H9 (cell line): Measurements from ENCODE around the gene PHKA2. TPM values are rescaled to one million over a fixed set of nuclear protein-coding genes. Genes with fewer than 3 reads are reported as not detected.
A peak's percentile ranks its signal among the peaks of the same experiment; 100 is the strongest.

ENCODE experiments used
- DNase-seq: peaks from one replicate; pipeline ENCODE4 v3.0.0-alpha.2; 2017
- H2AFZ ChIP-seq: one replicate; pipeline ENCODE4 v1.6.1; 2013; ENCODE audit warnings: mild to moderate bottlenecking, low read length, control low read depth, moderate library complexity
- H2AK5ac ChIP-seq: 2 replicates; pipeline ENCODE4 v1.6.1; 2013; ENCODE audit warnings: low read length, control low read depth, mixed read lengths; ENCODE audit not compliant: insufficient read length
- H2BK120ac ChIP-seq: one replicate; pipeline ENCODE4 v1.6.1; 2013; ENCODE audit warnings: low read depth, mild to moderate bottlenecking, low read length, control low read depth, inconsistent platforms; ENCODE audit not compliant: poor library complexity, severe bottlenecking
- H2BK12ac ChIP-seq: 2 replicates; pipeline ENCODE4 v1.6.1; 2013; ENCODE audit warnings: low read length, control low read depth, mixed read lengths, low read depth; ENCODE audit not compliant: insufficient read length
- H2BK15ac ChIP-seq: 2 replicates; pipeline ENCODE4 v1.6.1; 2013; ENCODE audit warnings: low read depth, low read length, control low read depth
- H2BK20ac ChIP-seq: one replicate; pipeline ENCODE4 v1.6.1; 2013; ENCODE audit warnings: low read depth, mild to moderate bottlenecking, low read length, control low read depth, inconsistent platforms; ENCODE audit not compliant: poor library complexity, severe bottlenecking
- H2BK5ac ChIP-seq: 2 replicates; pipeline ENCODE4 v1.6.1; 2013; ENCODE audit warnings: low read length, control low read depth, mixed read lengths; ENCODE audit not compliant: insufficient read length
- H3K14ac ChIP-seq: 2 replicates; pipeline ENCODE4 v1.6.1; 2013; ENCODE audit warnings: low read length, control low read depth; ENCODE audit not compliant: insufficient read depth
- H3K18ac ChIP-seq: 2 replicates; pipeline ENCODE4 v1.6.1; 2013; ENCODE audit warnings: low read depth, mild to moderate bottlenecking, mixed read lengths, low read length, control low read depth; ENCODE audit not compliant: insufficient read length
- H3K23ac ChIP-seq: 2 replicates; pipeline ENCODE4 v1.6.1; 2013; ENCODE audit warnings: low read length, control low read depth, mixed read lengths, low read depth; ENCODE audit not compliant: insufficient read length
- H3K23me2 ChIP-seq: 2 replicates; pipeline ENCODE4 v1.6.1; 2013; ENCODE audit warnings: low read depth, mild to moderate bottlenecking, mixed read lengths, low read length, control low read depth; ENCODE audit not compliant: insufficient read length, poor library complexity, severe bottlenecking
- H3K27ac ChIP-seq: 2 replicates; pipeline ENCODE4 v1.5.1; 2013; ENCODE audit warnings: low read length, control low read depth, mixed read lengths, low read depth; ENCODE audit not compliant: insufficient read length
- H3K27me3 ChIP-seq: 2 replicates; pipeline ENCODE4 v1.6.1; 2013; ENCODE audit warnings: low read length, control low read depth, inconsistent platforms; ENCODE audit not compliant: insufficient read depth
- H3K4ac ChIP-seq: 2 replicates; pipeline ENCODE4 v1.6.1; 2013; ENCODE audit warnings: low read depth, mild to moderate bottlenecking, control low read depth, inconsistent platforms, low read length, moderate library complexity
- H3K4me1 ChIP-seq: 2 replicates; pipeline ENCODE4 v1.6.1; 2013; ENCODE audit warnings: low read length, control low read depth, inconsistent platforms; ENCODE audit not compliant: insufficient read depth
- H3K4me2 ChIP-seq: 2 replicates; pipeline ENCODE4 v1.6.1; 2013; ENCODE audit warnings: low read length, control low read depth, mixed read lengths; ENCODE audit not compliant: insufficient read length, insufficient read depth
- H3K56ac ChIP-seq: 2 replicates; pipeline ENCODE4 v1.6.1; 2013; ENCODE audit warnings: low read depth, mild to moderate bottlenecking, mixed read lengths, low read length, control low read depth; ENCODE audit not compliant: insufficient read length
- H3K79me1 ChIP-seq: 2 replicates; pipeline ENCODE4 v1.6.1; 2013; ENCODE audit warnings: low read depth, mild to moderate bottlenecking, moderate library complexity, low read length, control low read depth, inconsistent platforms; ENCODE audit not compliant: insufficient read depth, poor library complexity, severe bottlenecking
- H3K79me2 ChIP-seq: 2 replicates; pipeline ENCODE4 v1.6.1; 2013; ENCODE audit warnings: low read length, control low read depth, inconsistent platforms; ENCODE audit not compliant: insufficient read depth
- H3K9ac ChIP-seq: 2 replicates; pipeline ENCODE4 v1.6.1; 2013; ENCODE audit warnings: low read length, control low read depth, mixed read lengths; ENCODE audit not compliant: insufficient read length; ENCODE audit errors: extremely low read depth
- H3K9me3 ChIP-seq: one replicate; pipeline ENCODE4 v1.6.1; 2013; ENCODE audit warnings: low read depth, low read length, inconsistent platforms; ENCODE audit not compliant: control insufficient read depth
- H3T11ph ChIP-seq: one replicate; pipeline ENCODE4 v1.6.1; 2013; ENCODE audit warnings: mild to moderate bottlenecking, low read length, control low read depth, inconsistent platforms
- H4K20me1 ChIP-seq: one replicate; pipeline ENCODE4 v1.6.1; 2013; ENCODE audit not compliant: control insufficient read depth, insufficient read length, insufficient read depth
- H4K5ac ChIP-seq: 2 replicates; pipeline ENCODE4 v1.6.1; 2013; ENCODE audit warnings: low read depth, mild to moderate bottlenecking, mixed read lengths, low read length, control low read depth; ENCODE audit not compliant: insufficient read length
- H4K8ac ChIP-seq: replicated peaks from 2 replicates; pipeline ENCODE4 v1.6.1; 2013; ENCODE audit warnings: low read length, control low read depth, mixed read lengths, low read depth; ENCODE audit not compliant: insufficient read length
- H4K91ac ChIP-seq: 2 replicates; pipeline ENCODE4 v1.6.1; 2013; ENCODE audit warnings: low read depth, mild to moderate bottlenecking, moderate library complexity, mixed read lengths, low read length, control low read depth; ENCODE audit not compliant: insufficient read length
- H3K27ac Mint-ChIP-seq, 3 experiments: 2 replicates in 2 of 3; 3 replicates in 1 of 3; pipeline ENCODE4 v1.8.0; 2020 to 2021; ENCODE audit warnings: mixed read lengths in 3 of 3, mild to moderate bottlenecking in 1 of 3, moderate library complexity in 1 of 3
- H3K27me3 Mint-ChIP-seq: 2 replicates; pipeline ENCODE4 v1.8.0; 2021; ENCODE audit warnings: low read depth, mild to moderate bottlenecking, moderate library complexity, mixed read lengths
- H3K36me3 Mint-ChIP-seq, 3 experiments: 2 replicates in 2 of 3; 3 replicates in 1 of 3; pipeline ENCODE4 v1.8.0; 2020 to 2021; ENCODE audit warnings: low read depth in 3 of 3, mixed read lengths in 3 of 3; ENCODE audit not compliant: insufficient read depth in 1 of 3
- H3K4me1 Mint-ChIP-seq, 2 experiments: 2 replicates each; pipeline ENCODE4 v1.8.0; 2020; ENCODE audit warnings: mixed read lengths in 2 of 2
- H3K4me3 Mint-ChIP-seq, 2 experiments: 2 replicates in 1 of 2; 3 replicates in 1 of 2; pipeline ENCODE4 v1.8.0; 2020 to 2021; ENCODE audit warnings: mild to moderate bottlenecking in 2 of 2, mixed read lengths in 2 of 2, moderate library complexity in 1 of 2
- H3K9me3 Mint-ChIP-seq, 2 experiments: 2 replicates in 1 of 2; 3 replicates in 1 of 2; pipeline ENCODE4 v1.8.0; 2020; ENCODE audit warnings: mild to moderate bottlenecking in 2 of 2, mixed read lengths in 2 of 2, moderate library complexity in 1 of 2
- WGBS: extraction: QIAGEN DNeasy Blood & Tissue Kit; methylation state at CpG from one replicate; pipeline ENCODE4 v1.1.7; 2013; ENCODE audit warnings: missing lambda C conversion rate, low lambda C conversion rate, mixed read lengths; ENCODE audit not compliant: insufficient read length; ENCODE audit errors: extremely low coverage; 5-methylcytosine and 5-hydroxymethylcytosine counted together
- total RNA-seq: library from RNA; stranded (reverse); gene quantifications from 2 replicates; pipeline ENCODE4 v1.2.1, GENCODE V29; 2021
- TF ChIP-seq, protein P1 (sequence below): fragments of 200-600 bp; sonication (generic); conservative IDR thresholded peaks from 3 replicates; pipeline ENCODE4 v1.8.0; 2021; ENCODE audit warnings: antibody characterized with exemption, mild to moderate bottlenecking

PHKA2 gene
- total RNA-seq, 1 experiment from 2014 or later = 24.2 TPM

DNA sequence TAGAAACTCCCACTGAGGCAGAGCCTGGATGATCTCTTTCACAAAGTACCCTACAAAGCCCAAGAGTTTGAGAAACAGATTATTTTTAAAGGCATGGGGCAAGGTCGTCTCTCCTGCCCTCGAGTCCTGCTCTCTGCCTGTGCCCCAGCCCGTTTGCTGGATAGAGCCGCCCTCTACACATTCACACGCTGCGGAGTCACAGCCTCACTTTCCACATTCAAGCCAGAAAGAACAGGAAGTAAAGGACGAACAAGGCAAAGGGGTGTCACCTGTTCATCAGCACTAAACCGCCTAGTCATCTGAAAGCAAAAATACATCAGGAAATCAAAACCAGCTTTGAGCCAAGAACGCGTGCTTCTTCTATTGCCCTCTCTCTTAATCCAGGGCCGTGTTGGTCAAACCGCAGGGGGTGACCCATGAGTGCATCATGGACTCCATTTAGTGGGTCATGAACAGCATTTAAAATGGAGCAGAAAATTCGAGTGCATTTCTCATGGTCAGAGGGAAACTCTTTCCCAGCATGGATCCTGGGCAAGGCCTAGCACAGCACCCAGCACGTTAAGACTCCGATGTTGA lies 83.4 kb downstream of the PHKA2 start:
- no peak overlapping the region for H3K9ac ChIP-seq
- H2BK20ac ChIP-seq = no peak overlapping the region
- no peaks in the 10 kb centered on the region for H4K20me1 ChIP-seq
- DNase-seq = no peak
- no peaks in the 10 kb centered on the region for H3K27me3 ChIP-seq
- H3K9me3 ChIP-seq = peaks cover 33% of the 10 kb centered on the region
- Mint-ChIP-seq H3K4me1 (peaks cover 4 to 5% of the 10 kb centered on the region in 2 experiments), H3K27ac (peak overlapping the region in 2 of 3 experiments; percentile 68 to 89; a peak in 2 of 7 replicates), H3K9me3 (peaks cover 65 to 80% of the 10 kb centered on the region in 2 experiments), H3K36me3 (peaks cover 7 to 37% (median 31%) of the 10 kb centered on the region in 3 experiments), H3K27me3 (no peaks in the 10 kb centered on the region; the same call in 1 of the 2 replicates), H3K4me3 (no peak overlapping the region)
- H3K56ac ChIP-seq = no peak overlapping the region
- no peak overlapping the region for H4K8ac ChIP-seq
- no CpG with 5 or more reads among the region's 15 CpGs for WGBS
- H3K4me2 ChIP-seq = no peak overlapping the region
- no peaks in the 10 kb centered on the region for H3K4me1 ChIP-seq
- no peak overlapping the region for H4K5ac ChIP-seq
- no peak overlapping the region for H3T11ph ChIP-seq
- no peak overlapping the region for H2AK5ac ChIP-seq
- no peak overlapping the region for H3K27ac ChIP-seq
- no peaks in the 10 kb centered on the region for H3K79me1 ChIP-seq
- no peak overlapping the region for H2BK5ac ChIP-seq
- H4K91ac ChIP-seq = no peak overlapping the region
- H2BK120ac ChIP-seq = no peak overlapping the region
- TF ChIP-seq, protein P1, sequence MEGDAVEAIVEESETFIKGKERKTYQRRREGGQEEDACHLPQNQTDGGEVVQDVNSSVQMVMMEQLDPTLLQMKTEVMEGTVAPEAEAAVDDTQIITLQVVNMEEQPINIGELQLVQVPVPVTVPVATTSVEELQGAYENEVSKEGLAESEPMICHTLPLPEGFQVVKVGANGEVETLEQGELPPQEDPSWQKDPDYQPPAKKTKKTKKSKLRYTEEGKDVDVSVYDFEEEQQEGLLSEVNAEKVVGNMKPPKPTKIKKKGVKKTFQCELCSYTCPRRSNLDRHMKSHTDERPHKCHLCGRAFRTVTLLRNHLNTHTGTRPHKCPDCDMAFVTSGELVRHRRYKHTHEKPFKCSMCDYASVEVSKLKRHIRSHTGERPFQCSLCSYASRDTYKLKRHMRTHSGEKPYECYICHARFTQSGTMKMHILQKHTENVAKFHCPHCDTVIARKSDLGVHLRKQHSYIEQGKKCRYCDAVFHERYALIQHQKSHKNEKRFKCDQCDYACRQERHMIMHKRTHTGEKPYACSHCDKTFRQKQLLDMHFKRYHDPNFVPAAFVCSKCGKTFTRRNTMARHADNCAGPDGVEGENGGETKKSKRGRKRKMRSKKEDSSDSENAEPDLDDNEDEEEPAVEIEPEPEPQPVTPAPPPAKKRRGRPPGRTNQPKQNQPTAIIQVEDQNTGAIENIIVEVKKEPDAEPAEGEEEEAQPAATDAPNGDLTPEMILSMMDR = no peak
- H3K18ac ChIP-seq = no peak overlapping the region
- no peak overlapping the region for H2AFZ ChIP-seq
- no peak overlapping the region for H3K4ac ChIP-seq
- no peak overlapping the region for H3K23ac ChIP-seq
- H2BK15ac ChIP-seq = no peak overlapping the region
- no peak overlapping the region for H2BK12ac ChIP-seq
- no peaks in the 10 kb centered on the region for H3K23me2 ChIP-seq
- H3K79me2 ChIP-seq = no peaks in the 10 kb centered on the region
- H3K14ac ChIP-seq = no peak overlapping the region
